ENCODE data around the gene RELN.

Gene RELN

GRCh38 chr7:103705542-103705941, 283.9 kb downstream of the RELN start:
- Histone ChIP-seq H3K4me1 (ENCODE audit: control insufficient read depth, insufficient read depth, low read depth, low read length) (no peaks in the 10 kb centered on the region), H3K4me3 (ENCODE audit: insufficient read depth in 1 of 2, low read depth in 1 of 2, low read length in 2 of 2) (no peak overlapping the region), H3K4ac (ENCODE audit: low read depth in 1 of 2, low read length in 2 of 2) (no peak overlapping the region), H2AK5ac (ENCODE audit: low read length, severe bottlenecking) (no peak overlapping the region), H2AFZ (ENCODE audit: low read depth, low read length) (no peak overlapping the region), H3K4me2 (ENCODE audit: low read length, poor library complexity, severe bottlenecking) (no peak overlapping the region), H3K27me3 (ENCODE audit: control insufficient read depth in 1 of 2, insufficient read depth in 1 of 2, low read length in 2 of 2) (no peaks in the 10 kb centered on the region), H3K9me3 (ENCODE audit: control insufficient read depth, low read length) (no peaks in the 10 kb centered on the region), H3K36me3 (ENCODE audit: control insufficient read depth in 1 of 2, insufficient read depth in 2 of 2, low read depth in 1 of 2, low read length in 2 of 2) (no peaks in the 10 kb centered on the region), H4K91ac (ENCODE audit: low read length) (no peak overlapping the region), H3K79me1 (replicated peaks; ENCODE audit: low read length, poor library complexity, severe bottlenecking) (no peaks in the 10 kb centered on the region), H3K27ac (ENCODE audit: low read length, poor library complexity, severe bottlenecking) (no peak overlapping the region), H3K18ac (ENCODE audit: low read depth in 1 of 2, low read length in 2 of 2) (no peak overlapping the region), H3K14ac (ENCODE audit: low read length in 2 of 2) (no peak overlapping the region), H2BK15ac (ENCODE audit: low read depth, poor library complexity, severe bottlenecking) (no peak overlapping the region), H4K8ac (ENCODE audit: low read length) (no peak overlapping the region), H3K23ac (ENCODE audit: low read length in 2 of 2) (no peak overlapping the region), H2BK12ac (ENCODE audit: low read length in 2 of 2) (no peak overlapping the region), H3K9ac (ENCODE audit: low read length) (no peak overlapping the region), H2BK5ac (ENCODE audit: low read depth, low read length, poor library complexity, severe bottlenecking) (no peak overlapping the region), H2BK120ac (ENCODE audit: low read depth, low read length) (no peak overlapping the region)
- WGBS, result 100% methylated on average over 2 of the region's 3 CpGs
- DNase-seq, result no peak

DNA sequence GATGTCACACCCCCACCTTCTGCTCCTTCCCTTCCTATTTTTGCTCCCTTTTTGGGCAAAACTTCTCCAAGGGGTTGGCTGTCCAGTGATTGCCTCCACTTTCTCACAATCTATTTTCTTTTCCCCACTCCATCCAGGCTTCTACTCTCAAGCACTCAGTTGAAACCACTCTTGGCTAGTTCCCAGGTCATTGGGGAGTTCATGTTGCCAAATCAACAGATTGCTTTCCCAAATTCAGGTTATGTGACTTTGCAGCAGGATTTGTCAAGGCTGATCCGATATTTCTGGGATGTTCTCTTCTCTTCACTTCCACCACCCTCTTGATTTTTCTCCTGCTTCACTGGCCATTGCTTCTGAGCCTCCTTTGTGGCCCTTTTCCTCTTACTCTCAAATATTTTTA, 284.8 kb downstream of the RELN start:
- no peak overlapping the region for H3K27ac ChIP-seq (ENCODE audit: low read length, poor library complexity, severe bottlenecking)
- no peak overlapping the region for H3K4ac ChIP-seq (ENCODE audit: low read depth in 1 of 2, low read length in 2 of 2)
- H3K27me3 ChIP-seq (ENCODE audit: control insufficient read depth in 1 of 2, insufficient read depth in 1 of 2, low read length in 2 of 2), result no peaks in the 10 kb centered on the region
- H3K36me3 ChIP-seq (ENCODE audit: control insufficient read depth in 1 of 2, insufficient read depth in 2 of 2, low read depth in 1 of 2, low read length in 2 of 2), result no peaks in the 10 kb centered on the region
- no peak overlapping the region for H4K8ac ChIP-seq (ENCODE audit: low read length)
- no peaks in the 10 kb centered on the region for H3K9me3 ChIP-seq (ENCODE audit: control insufficient read depth, low read length)
- DNase-seq, result no peak
- no peak overlapping the region for H3K9ac ChIP-seq (ENCODE audit: low read length)
- WGBS, result 71% methylated on average over 1 of the region's 1 CpG
- no peaks in the 10 kb centered on the region for H3K79me1 ChIP-seq (replicated peaks; ENCODE audit: low read length, poor library complexity, severe bottlenecking)
- no peak overlapping the region for H2AFZ ChIP-seq (ENCODE audit: low read depth, low read length)
- no peak overlapping the region for H2BK5ac ChIP-seq (ENCODE audit: low read depth, low read length, poor library complexity, severe bottlenecking)
- H4K91ac ChIP-seq (ENCODE audit: low read length), result no peak overlapping the region
- no peak overlapping the region for H3K14ac ChIP-seq (ENCODE audit: low read length in 2 of 2)
- H2BK12ac ChIP-seq (ENCODE audit: low read length in 2 of 2), result no peak overlapping the region
- no peak overlapping the region for H2BK120ac ChIP-seq (ENCODE audit: low read depth, low read length)
- no peak overlapping the region for H3K4me2 ChIP-seq (ENCODE audit: low read length, poor library complexity, severe bottlenecking)
- no peaks in the 10 kb centered on the region for H3K4me1 ChIP-seq (ENCODE audit: control insufficient read depth, insufficient read depth, low read depth, low read length)
- no peak overlapping the region for H2AK5ac ChIP-seq (ENCODE audit: low read length, severe bottlenecking)
- no peak overlapping the region for H2BK15ac ChIP-seq (ENCODE audit: low read depth, poor library complexity, severe bottlenecking)
- H3K23ac ChIP-seq (ENCODE audit: low read length in 2 of 2), result no peak overlapping the region
- H3K4me3 ChIP-seq (ENCODE audit: insufficient read depth in 1 of 2, low read depth in 1 of 2, low read length in 2 of 2), result no peak overlapping the region
- H3K18ac ChIP-seq (ENCODE audit: low read depth in 1 of 2, low read length in 2 of 2), result no peak overlapping the region

- DNase-seq, result no peak
- H3K27me3 ChIP-seq (ENCODE audit: control insufficient read depth in 1 of 2, insufficient read depth in 1 of 2, low read length in 2 of 2), result no peaks in the 10 kb centered on the region
- H3K36me3 ChIP-seq (ENCODE audit: control insufficient read depth in 1 of 2, insufficient read depth in 2 of 2, low read depth in 1 of 2, low read length in 2 of 2), result no peaks in the 10 kb centered on the region
- H4K8ac ChIP-seq (ENCODE audit: low read length), result no peak overlapping the region
- H2BK15ac ChIP-seq (ENCODE audit: low read depth, poor library complexity, severe bottlenecking), result no peak overlapping the region
- H3K79me1 ChIP-seq (replicated peaks; ENCODE audit: low read length, poor library complexity, severe bottlenecking), result no peaks in the 10 kb centered on the region
- H2BK12ac ChIP-seq (ENCODE audit: low read length in 2 of 2), result no peak overlapping the region
- WGBS, result 81% methylated on average over 3 of the region's 3 CpGs
- H2AFZ ChIP-seq (ENCODE audit: low read depth, low read length), result no peak overlapping the region
- no peak overlapping the region for H3K23ac ChIP-seq (ENCODE audit: low read length in 2 of 2)
- H3K4me1 ChIP-seq (ENCODE audit: control insufficient read depth, insufficient read depth, low read depth, low read length), result no peaks in the 10 kb centered on the region
- no peak overlapping the region for H3K9ac ChIP-seq (ENCODE audit: low read length)
- no peak overlapping the region for H3K18ac ChIP-seq (ENCODE audit: low read depth in 1 of 2, low read length in 2 of 2)
- H3K4me3 ChIP-seq (ENCODE audit: insufficient read depth in 1 of 2, low read depth in 1 of 2, low read length in 2 of 2), result no peak overlapping the region
- no peak overlapping the region for H3K4ac ChIP-seq (ENCODE audit: low read depth in 1 of 2, low read length in 2 of 2)
- H3K14ac ChIP-seq (ENCODE audit: low read length in 2 of 2), result no peak overlapping the region
- no peaks in the 10 kb centered on the region for H3K9me3 ChIP-seq (ENCODE audit: control insufficient read depth, low read length)
- H4K91ac ChIP-seq (ENCODE audit: low read length), result no peak overlapping the region
- H2BK120ac ChIP-seq (ENCODE audit: low read depth, low read length), result no peak overlapping the region
- no peak overlapping the region for H3K27ac ChIP-seq (ENCODE audit: low read length, poor library complexity, severe bottlenecking)
- no peak overlapping the region for H3K4me2 ChIP-seq (ENCODE audit: low read length, poor library complexity, severe bottlenecking)
- no peak overlapping the region for H2BK5ac ChIP-seq (ENCODE audit: low read depth, low read length, poor library complexity, severe bottlenecking)
- H2AK5ac ChIP-seq (ENCODE audit: low read length, severe bottlenecking), result no peak overlapping the region
These were observed 286.5 kb downstream of the RELN start for GRCh38 chr7:103702982-103703381.

DNA sequence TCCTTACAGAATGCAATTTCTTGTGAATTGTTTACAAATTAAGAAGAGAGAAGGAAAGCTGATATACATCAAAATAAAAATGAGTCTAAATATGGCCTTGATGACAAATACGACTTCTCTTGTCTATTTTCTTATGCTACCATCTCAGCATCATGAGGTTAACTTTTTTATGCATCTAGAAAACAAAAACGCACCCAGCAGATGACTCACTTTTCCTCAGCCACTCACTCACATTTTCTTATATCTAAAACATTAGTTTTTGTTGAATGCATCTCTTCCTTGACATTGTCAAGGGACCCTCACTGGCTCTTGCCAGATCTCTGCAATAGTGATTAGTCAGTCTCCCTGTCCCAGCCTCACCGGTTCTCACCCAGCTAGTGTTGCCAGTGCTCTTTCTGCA, 287.0 kb downstream of the RELN start:
- no peak overlapping the region for H3K9ac ChIP-seq (ENCODE audit: low read length)
- DNase-seq, result no peak
- WGBS, result 56% methylated on average over 3 of the region's 3 CpGs
- no peak overlapping the region for H4K91ac ChIP-seq (ENCODE audit: low read length)
- no peak overlapping the region for H2AK5ac ChIP-seq (ENCODE audit: low read length, severe bottlenecking)
- no peak overlapping the region for H3K23ac ChIP-seq (ENCODE audit: low read length in 2 of 2)
- no peak overlapping the region for H2BK15ac ChIP-seq (ENCODE audit: low read depth, poor library complexity, severe bottlenecking)
- no peaks in the 10 kb centered on the region for H3K36me3 ChIP-seq (ENCODE audit: control insufficient read depth in 1 of 2, insufficient read depth in 2 of 2, low read depth in 1 of 2, low read length in 2 of 2)
- no peak overlapping the region for H2BK5ac ChIP-seq (ENCODE audit: low read depth, low read length, poor library complexity, severe bottlenecking)
- no peaks in the 10 kb centered on the region for H3K4me1 ChIP-seq (ENCODE audit: control insufficient read depth, insufficient read depth, low read depth, low read length)
- H3K14ac ChIP-seq (ENCODE audit: low read length in 2 of 2), result no peak overlapping the region
- H3K18ac ChIP-seq (ENCODE audit: low read depth in 1 of 2, low read length in 2 of 2), result no peak overlapping the region
- H3K9me3 ChIP-seq (ENCODE audit: control insufficient read depth, low read length), result no peaks in the 10 kb centered on the region
- no peak overlapping the region for H3K4me3 ChIP-seq (ENCODE audit: insufficient read depth in 1 of 2, low read depth in 1 of 2, low read length in 2 of 2)
- no peaks in the 10 kb centered on the region for H3K27me3 ChIP-seq (ENCODE audit: control insufficient read depth in 1 of 2, insufficient read depth in 1 of 2, low read length in 2 of 2)
- H4K8ac ChIP-seq (ENCODE audit: low read length), result no peak overlapping the region
- H2BK12ac ChIP-seq (ENCODE audit: low read length in 2 of 2), result no peak overlapping the region
- no peak overlapping the region for H2AFZ ChIP-seq (ENCODE audit: low read depth, low read length)
- no peak overlapping the region for H3K4ac ChIP-seq (ENCODE audit: low read depth in 1 of 2, low read length in 2 of 2)
- no peak overlapping the region for H2BK120ac ChIP-seq (ENCODE audit: low read depth, low read length)
- H3K4me2 ChIP-seq (ENCODE audit: low read length, poor library complexity, severe bottlenecking), result no peak overlapping the region
- H3K79me1 ChIP-seq (replicated peaks; ENCODE audit: low read length, poor library complexity, severe bottlenecking), result no peaks in the 10 kb centered on the region
- H3K27ac ChIP-seq (ENCODE audit: low read length, poor library complexity, severe bottlenecking), result no peak overlapping the region

Data from mesenchymal stem cell (in vitro differentiated cells and primary cell).